ENCODE measurements around the gene DHX35.

DHX35 gene

DNA sequence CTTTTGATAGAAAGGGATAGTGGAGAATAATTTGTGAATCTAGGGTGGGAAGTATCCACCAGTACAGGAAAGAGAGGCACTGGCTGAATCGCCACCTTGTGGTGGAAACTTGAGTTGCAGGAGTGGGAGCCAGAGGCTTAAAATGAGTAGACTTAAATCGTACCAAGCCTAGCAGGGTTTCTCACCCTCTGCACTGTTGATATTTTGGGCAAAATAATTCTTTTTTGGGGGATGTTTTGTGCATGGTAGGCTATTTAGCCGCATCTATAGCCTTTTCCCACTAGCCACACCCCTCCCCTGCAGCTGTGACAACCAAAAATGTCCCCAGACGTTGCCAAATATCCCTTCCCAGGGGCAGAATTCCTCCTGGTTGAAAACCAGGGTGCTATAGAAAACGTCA lies 119.1 kb downstream of the DHX35 start:
- peak; percentile 84 for ATAC-seq (ENCODE audit: low read depth)
- TF ChIP-seq, protein P1, sequence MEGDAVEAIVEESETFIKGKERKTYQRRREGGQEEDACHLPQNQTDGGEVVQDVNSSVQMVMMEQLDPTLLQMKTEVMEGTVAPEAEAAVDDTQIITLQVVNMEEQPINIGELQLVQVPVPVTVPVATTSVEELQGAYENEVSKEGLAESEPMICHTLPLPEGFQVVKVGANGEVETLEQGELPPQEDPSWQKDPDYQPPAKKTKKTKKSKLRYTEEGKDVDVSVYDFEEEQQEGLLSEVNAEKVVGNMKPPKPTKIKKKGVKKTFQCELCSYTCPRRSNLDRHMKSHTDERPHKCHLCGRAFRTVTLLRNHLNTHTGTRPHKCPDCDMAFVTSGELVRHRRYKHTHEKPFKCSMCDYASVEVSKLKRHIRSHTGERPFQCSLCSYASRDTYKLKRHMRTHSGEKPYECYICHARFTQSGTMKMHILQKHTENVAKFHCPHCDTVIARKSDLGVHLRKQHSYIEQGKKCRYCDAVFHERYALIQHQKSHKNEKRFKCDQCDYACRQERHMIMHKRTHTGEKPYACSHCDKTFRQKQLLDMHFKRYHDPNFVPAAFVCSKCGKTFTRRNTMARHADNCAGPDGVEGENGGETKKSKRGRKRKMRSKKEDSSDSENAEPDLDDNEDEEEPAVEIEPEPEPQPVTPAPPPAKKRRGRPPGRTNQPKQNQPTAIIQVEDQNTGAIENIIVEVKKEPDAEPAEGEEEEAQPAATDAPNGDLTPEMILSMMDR (IDR thresholded peaks at IDR 0.05; ENCODE audit: poor library complexity, severe bottlenecking) = peak; percentile 100
- no peak overlapping the region for H3K27ac ChIP-seq (ENCODE audit: poor library complexity, severe bottlenecking)
- no peaks in the 10 kb centered on the region for H3K9me3 ChIP-seq (ENCODE audit: severe bottlenecking)
- no peak overlapping the region for H3K4me3 ChIP-seq (ENCODE audit: severe bottlenecking)
- H3K27me3 ChIP-seq (ENCODE audit: insufficient read depth, poor library complexity, severe bottlenecking) = peaks cover 14% of the 10 kb centered on the region
- no peaks in the 10 kb centered on the region for H3K36me3 ChIP-seq (ENCODE audit: low read depth)
- DNase-seq (ENCODE audit: low spot score) = no peak
- H3K4me1 ChIP-seq (ENCODE audit: insufficient read depth, poor library complexity, severe bottlenecking) = no peaks in the 10 kb centered on the region

DNA sequence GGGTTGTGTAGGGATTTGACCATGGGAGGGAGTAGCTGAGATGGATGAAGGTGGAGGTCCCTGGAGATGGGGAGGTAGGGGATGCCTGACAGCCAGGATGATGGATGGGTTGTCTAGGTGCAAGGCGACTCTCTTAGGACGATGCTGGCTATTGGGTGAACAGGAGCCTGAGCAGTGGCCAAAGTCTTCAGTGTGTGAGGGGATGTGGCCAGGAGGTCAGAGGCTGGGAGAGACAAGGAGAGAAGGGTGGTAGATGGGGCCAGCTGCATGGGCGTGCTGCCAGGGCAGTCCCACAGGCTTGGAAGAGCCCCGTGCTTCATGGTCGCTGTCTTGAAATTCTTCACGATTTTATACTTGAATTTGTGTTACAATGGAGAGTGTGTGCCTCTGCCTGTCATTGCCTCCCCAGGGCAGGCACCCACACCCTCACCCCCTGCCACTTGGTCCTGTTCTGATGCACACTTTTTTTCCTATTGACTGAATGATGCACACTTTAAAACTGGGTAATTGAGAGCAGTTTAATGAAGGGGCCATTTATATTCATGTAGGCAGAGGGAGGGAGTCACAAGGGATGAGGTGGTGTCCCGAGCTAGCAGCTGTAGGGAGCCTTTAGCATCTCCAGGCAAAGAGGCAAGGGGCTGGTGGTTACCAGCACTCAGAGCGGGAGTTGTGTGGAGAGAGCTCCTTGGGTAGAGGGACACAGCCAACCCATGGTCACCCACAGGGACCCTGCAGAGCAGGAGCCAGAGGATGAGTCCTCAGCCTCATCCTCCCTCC lies 120.7 kb downstream of the DHX35 start:
- no peak for DNase-seq (ENCODE audit: low spot score)

DNA sequence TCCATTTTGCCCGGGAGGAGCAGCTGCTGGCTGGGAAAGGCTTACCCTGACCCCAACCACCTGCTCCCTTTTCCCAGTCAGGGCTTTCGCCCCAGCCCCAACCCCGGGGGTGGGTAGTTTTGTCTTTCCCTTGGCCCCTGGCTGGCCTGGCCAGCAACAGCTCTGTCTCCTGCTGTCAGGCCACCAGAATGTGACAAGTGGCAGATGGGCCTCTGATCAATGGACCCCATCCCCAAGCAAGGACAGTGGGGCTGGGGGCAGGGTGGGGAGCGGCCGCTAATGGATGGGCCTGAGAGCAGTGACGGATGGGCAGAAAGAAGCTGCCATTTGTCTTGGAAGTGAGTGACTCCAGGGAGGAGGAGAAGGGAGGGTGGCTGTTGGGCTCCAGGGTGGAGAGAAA lies 121.6 kb downstream of the DHX35 start:
- H3K9me3 ChIP-seq (ENCODE audit: severe bottlenecking) = no peaks in the 10 kb centered on the region
- H3K27me3 ChIP-seq (ENCODE audit: insufficient read depth, poor library complexity, severe bottlenecking) = peaks cover 14% of the 10 kb centered on the region
- no peak for DNase-seq (ENCODE audit: low spot score)
- H3K4me3 ChIP-seq (ENCODE audit: severe bottlenecking) = no peak overlapping the region
- H3K36me3 ChIP-seq (ENCODE audit: low read depth) = no peaks in the 10 kb centered on the region
- no peaks in the 10 kb centered on the region for H3K4me1 ChIP-seq (ENCODE audit: insufficient read depth, poor library complexity, severe bottlenecking)
- TF ChIP-seq, protein P1 (IDR thresholded peaks at IDR 0.05; ENCODE audit: poor library complexity, severe bottlenecking) = no peak
- no peak overlapping the region for H3K27ac ChIP-seq (ENCODE audit: poor library complexity, severe bottlenecking)
- ATAC-seq (ENCODE audit: low read depth) = no peak

More for the DNA sequence above, 120.7 kb downstream of the DHX35 start:
- Histone ChIP-seq H3K27me3 (ENCODE audit: insufficient read depth, poor library complexity, severe bottlenecking) (peaks cover 14% of the 10 kb centered on the region), H3K27ac (ENCODE audit: poor library complexity, severe bottlenecking) (no peak overlapping the region), H3K4me1 (ENCODE audit: insufficient read depth, poor library complexity, severe bottlenecking) (no peaks in the 10 kb centered on the region), H3K36me3 (ENCODE audit: low read depth) (no peaks in the 10 kb centered on the region), H3K9me3 (ENCODE audit: severe bottlenecking) (no peaks in the 10 kb centered on the region), H3K4me3 (ENCODE audit: severe bottlenecking) (no peak overlapping the region)
- TF ChIP-seq, protein P1 (IDR thresholded peaks at IDR 0.05; ENCODE audit: poor library complexity, severe bottlenecking) = no peak
- ATAC-seq (ENCODE audit: low read depth) = peak; percentile 3; the same call in 2 of the 3 replicates

DNA sequence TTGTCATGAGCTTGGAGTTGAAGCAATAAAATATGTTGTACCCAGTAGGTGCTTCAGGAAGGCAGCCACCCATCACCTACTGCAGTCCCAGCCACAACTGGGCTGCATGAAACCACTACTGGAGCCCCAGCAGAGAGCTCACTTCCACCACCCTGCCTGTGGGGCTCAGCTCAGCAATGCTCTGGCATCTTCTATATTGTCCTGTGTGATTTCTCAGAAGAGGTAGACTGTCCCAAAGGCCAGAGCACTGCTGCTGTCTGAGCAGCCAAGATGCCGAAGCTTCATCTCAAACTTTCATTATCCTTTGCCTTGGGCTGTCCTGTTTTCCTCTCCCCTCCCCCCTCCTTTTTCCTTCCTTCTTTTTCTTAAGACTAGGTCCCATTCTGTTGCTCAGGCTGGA lies 126.9 kb downstream of the DHX35 start:
- DNase-seq (ENCODE audit: low spot score) (no peak), ATAC-seq (ENCODE audit: low read depth) (peak; percentile 46)
- Histone ChIP-seq H3K27ac (ENCODE audit: poor library complexity, severe bottlenecking) (no peak overlapping the region), H3K9me3 (ENCODE audit: severe bottlenecking) (no peaks in the 10 kb centered on the region), H3K36me3 (ENCODE audit: low read depth) (no peaks in the 10 kb centered on the region), H3K27me3 (ENCODE audit: insufficient read depth, poor library complexity, severe bottlenecking) (no peaks in the 10 kb centered on the region), H3K4me3 (ENCODE audit: severe bottlenecking) (no peak overlapping the region), H3K4me1 (ENCODE audit: insufficient read depth, poor library complexity, severe bottlenecking) (no peaks in the 10 kb centered on the region)
- TF ChIP-seq, protein P1 (IDR thresholded peaks at IDR 0.05; ENCODE audit: poor library complexity, severe bottlenecking) = no peak

Measured in RWPE2 (cell line).